ENCODE data around the gene LDB3. TPM values are rescaled to one million over a fixed set of nuclear protein-coding genes. Genes with fewer than 3 reads are reported as not detected.

Gene LDB3
- total and polyA plus RNA-seq, 5 experiments from 2014 or later: 0.08 to 0.29 TPM; not detected in 3

DNA sequence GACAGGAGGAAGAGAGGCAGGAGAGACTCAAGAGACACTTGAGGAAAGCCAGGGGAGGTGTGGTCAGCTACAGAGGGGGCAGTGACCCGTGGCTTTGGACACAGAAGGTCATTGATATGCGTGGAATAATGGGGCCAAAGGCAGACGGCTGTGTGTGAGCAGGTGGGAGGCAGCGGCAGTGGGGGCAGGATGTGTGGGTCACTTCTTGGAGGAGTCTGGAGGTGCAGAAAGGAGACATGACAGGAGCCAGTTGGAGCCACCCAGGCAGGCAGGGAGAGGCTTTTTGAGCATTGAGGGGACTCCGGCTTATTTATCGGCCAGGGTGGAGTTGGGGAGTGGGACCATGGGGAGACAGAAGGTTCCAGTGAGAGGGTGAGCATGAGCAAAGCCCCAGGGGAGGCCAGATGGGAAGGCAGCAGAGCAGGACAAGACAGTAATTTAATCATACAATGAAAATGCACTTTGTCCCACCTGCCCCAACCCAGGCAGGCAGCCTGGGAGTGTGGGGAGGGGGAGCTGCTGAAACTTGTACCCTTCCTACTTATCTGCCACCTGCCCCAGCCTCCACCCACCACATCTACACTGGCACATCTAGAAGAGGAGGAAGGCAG is 5.0 kb downstream of the LDB3 start:
- Mint-ChIP-seq H3K4me3 (no peak overlapping the region), H3K9me3 (no peaks in the 10 kb centered on the region), H3K4me1 (no peaks in the 10 kb centered on the region), H3K27ac (no peak overlapping the region), H3K27me3 (no peaks in the 10 kb centered on the region), H3K36me3 (no peaks in the 10 kb centered on the region)
- no peak for ATAC-seq
- POLR2A ChIA-PET: no interaction called here
- no peak for DNase-seq

DNA sequence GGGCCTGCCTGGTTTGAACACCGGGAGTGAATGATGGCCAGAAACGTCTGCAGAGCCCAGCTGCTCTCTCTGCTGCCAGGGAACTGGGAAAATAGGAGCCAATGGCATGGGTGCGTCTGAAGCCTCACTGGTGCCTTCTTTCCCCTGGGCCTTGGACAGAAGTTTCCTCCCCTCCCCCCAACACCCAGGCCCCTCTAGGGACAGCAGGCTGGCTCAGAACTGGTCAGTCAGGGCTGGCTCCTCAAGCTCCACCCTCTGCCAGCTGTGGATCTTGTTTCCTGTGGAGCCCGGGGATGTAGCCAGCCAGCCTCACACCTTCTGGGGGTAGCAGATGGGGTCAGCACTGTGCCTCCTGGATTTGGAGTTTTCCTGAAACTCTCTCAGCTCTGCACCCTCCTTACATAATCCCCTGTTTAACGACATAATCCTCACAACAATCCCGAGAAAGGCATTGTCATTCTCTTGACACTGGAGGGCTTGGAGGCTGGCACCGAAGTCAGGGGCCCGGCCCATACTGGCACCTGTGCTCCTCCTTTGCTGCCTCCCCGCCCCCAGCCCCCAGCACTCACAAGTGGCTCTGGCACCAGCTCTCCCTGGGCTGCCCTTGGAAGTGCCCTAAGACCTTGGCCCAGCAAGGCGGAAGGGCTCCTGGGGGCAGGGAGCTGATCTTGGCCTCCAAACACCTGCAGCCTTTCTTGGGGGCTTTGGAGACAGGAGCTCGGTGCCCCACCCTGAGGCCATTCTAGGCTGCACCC is 5.7 kb downstream of the LDB3 start:
- DNase-seq (no peak), ATAC-seq (no peak)
- Mint-ChIP-seq H3K27ac (peak overlapping the region in 1 of 10 donors; percentile 11), H3K27me3 (no peaks in the 10 kb centered on the region), H3K4me1 (peaks cover 0 to 2% (median 0%) of the 10 kb centered on the region in 4 donors), H3K9me3 (no peaks in the 10 kb centered on the region), H3K36me3 (no peaks in the 10 kb centered on the region), H3K4me3 (no peak overlapping the region)
- POLR2A ChIA-PET: no interaction called here

DNA sequence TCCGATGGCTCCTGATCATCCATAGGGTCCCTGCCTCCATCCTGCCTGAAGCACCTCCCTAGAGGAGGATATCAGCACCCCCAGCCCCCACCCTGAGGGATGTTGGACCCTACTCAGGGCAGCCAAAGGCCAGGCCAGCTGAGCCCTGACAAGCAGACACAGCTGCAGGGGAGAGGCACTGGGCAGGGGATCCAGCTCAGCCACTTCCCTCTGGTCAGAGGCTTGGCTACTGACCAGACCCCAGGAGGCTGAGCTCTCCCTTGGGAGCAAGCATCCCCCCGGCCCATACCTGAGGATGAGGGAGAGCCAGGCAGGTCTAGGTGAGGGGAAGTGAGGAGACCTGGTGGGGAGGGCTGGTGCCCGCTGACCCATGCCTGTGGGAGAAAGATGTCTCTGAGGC is 6.6 kb downstream of the LDB3 start:
- Mint-ChIP-seq H3K9me3 (no peaks in the 10 kb centered on the region), H3K36me3 (no peaks in the 10 kb centered on the region), H3K27ac (no peak overlapping the region), H3K4me3 (no peak overlapping the region), H3K27me3 (peaks cover 0 to 1% (median 0%) of the 10 kb centered on the region in 5 donors), H3K4me1 (peaks cover 0 to 4% (median 0%) of the 10 kb centered on the region in 4 donors)
- POLR2A ChIA-PET: no interaction called here
- no peak for ATAC-seq
- DNase-seq: no peak

DNA sequence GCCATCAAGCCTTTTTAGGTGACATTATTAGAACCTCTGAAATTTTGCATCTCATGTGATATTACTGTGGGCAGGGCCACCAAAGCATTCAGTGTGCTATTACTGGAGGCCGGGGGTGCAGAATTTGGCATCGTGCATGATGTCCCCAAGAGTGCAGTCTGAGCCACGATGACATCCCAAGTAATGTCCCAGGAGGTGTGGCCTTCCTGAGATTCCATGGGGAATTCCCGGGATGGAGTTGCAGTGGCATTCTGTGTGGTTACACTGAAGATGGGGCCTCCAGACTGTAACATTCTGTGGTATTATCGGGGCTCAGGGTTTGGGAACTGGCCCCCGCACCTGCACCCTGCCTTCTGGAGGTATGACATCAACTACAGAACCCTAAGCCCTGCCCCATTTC is 9.1 kb downstream of the LDB3 start:
- no peak for DNase-seq
- POLR2A ChIA-PET: no interaction called here
- H3K4me1 Mint-ChIP-seq: peaks cover 0 to 4% (median 0%) of the 10 kb centered on the region in 4 donors
- no peak overlapping the region for H3K4me3 Mint-ChIP-seq
- H3K9me3 Mint-ChIP-seq: no peaks in the 10 kb centered on the region
- no peak overlapping the region for H3K27ac Mint-ChIP-seq
- H3K27me3 Mint-ChIP-seq: peaks cover 0 to 4% (median 0%) of the 10 kb centered on the region in 5 donors
- H3K36me3 Mint-ChIP-seq: no peaks in the 10 kb centered on the region
- ATAC-seq: no peak

DNA sequence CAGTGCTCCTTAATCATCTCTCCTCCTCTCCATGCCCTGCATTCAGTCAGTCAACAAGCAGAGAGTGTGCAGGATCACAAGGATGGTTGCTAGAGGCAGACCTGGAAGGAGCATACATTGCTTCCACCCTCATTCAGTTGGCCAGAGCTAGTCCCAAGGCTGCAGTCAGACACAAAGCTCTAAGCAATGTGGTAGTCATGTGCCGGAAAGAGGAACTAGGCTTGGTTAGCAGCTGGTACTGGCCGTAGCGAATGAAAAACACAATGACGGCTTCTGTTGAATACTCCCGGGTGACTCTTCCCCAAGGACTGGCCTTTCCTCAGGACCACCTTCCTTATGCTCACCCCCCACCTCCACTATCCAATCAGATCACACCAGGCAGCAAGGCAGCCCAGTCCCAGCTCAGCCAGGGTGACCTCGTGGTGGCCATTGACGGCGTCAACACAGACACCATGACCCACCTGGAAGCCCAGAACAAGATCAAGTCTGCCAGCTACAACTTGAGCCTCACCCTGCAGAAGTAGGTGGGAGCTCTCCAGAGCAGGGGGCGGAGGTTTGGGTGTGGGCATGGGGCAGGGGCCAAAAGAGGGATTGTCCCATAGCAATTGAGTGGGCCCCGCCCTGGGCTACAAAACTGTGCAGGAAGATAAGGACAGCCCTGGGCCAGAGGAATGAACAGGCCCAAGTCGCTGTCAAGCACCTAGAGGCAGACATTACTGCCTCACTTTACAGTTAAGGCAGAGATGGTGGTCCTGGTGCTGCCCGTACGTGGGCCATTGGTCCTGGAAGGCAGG is 10.9 kb downstream of the LDB3 start:
- ATAC-seq: no peak
- Mint-ChIP-seq H3K9me3 (no peaks in the 10 kb centered on the region), H3K36me3 (no peaks in the 10 kb centered on the region), H3K4me3 (no peak overlapping the region), H3K27me3 (peaks cover 0 to 7% (median 0%) of the 10 kb centered on the region in 5 donors), H3K27ac (peak overlapping the region in 2 of 10 donors; percentile 3 to 33), H3K4me1 (peaks cover 0 to 4% (median 0%) of the 10 kb centered on the region in 4 donors)
- POLR2A ChIA-PET: no interaction called here
- DNase-seq: no peak

DNA sequence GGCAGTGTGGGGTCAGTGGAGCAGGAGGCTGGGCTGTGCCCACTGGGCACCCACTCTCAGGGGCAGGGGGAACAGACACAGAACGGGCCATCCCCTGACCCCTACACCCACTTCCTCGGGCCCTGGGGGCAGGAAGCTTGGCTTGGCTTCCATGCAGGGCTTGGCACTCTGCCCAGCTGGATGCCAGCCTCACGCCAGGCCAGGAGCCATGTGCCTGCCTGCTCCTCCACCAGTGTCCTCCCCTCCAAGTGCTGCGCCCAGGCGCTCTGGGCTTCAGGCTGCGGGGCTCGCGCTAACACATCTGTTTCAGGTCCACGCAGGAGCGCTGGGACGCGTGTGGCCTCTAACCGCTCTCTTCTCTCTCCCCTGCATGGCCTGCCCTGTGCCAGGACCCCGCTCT is 12.7 kb downstream of the LDB3 start:
- Mint-ChIP-seq H3K36me3 (no peaks in the 10 kb centered on the region), H3K4me1 (peaks cover 0 to 4% (median 0%) of the 10 kb centered on the region in 4 donors), H3K27me3 (peaks cover 0 to 13% (median 4%) of the 10 kb centered on the region in 5 donors), H3K27ac (no peak overlapping the region), H3K4me3 (no peak overlapping the region), H3K9me3 (no peaks in the 10 kb centered on the region)
- ATAC-seq (no peak), DNase-seq (no peak)
- POLR2A ChIA-PET: no interaction called here

DNA sequence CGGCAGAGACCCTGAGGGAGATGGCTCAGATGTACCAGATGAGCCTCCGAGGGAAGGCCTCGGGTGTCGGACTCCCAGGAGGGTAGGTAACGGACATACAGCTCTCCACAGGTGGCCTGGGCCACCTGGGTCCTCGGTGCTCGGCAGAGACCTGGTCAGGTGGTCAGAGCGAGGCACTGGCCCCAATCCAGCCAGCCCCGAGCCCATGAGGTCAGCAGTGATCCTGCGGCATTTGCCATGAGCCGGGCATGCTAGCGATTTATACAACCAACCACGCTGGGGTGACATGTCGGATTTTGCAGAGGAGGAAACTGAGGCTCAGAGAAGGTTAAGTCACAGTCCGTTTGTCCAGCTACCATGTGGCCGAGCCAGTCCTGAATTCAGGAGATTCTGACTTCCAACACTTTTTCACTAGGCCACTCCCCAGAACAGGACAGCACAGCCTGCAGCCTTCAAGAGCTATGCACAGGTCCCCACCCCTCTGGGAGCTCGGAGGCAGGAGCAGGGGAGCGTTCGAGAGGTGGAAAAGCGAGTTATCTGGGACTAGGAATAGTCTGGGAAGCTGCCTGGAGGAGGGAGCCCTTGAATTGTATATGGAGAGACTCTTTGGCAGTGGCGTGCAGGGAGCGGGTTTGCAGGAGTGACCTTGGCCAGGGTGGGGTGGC is 13.5 kb downstream of the LDB3 start:
- ATAC-seq (no peak), DNase-seq (no peak)
- no peak overlapping the region for H3K4me3 Mint-ChIP-seq

DNA sequence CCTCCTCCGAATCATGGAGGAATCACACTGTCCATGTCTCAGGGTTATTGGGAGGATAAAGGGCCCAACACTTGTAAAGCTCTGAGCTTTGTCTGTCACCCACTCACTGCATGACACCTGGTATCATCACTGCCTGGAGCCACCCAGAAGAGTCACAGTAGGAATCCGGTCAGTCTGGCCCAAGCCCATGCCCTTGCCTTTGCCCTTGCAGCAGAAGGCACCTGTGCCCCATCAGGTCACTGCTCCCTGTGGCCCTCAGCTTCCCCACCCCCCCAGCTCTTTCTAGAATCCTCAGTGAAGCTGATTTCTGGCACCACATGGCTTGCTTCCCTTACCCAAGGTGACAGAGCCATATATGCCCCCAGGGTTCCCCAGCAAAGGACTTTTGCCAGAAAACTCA is 14.4 kb downstream of the LDB3 start:
- Mint-ChIP-seq H3K36me3 (no peaks in the 10 kb centered on the region), H3K27me3 (peaks cover 0 to 13% (median 4%) of the 10 kb centered on the region in 5 donors), H3K4me1 (peaks cover 0 to 4% (median 0%) of the 10 kb centered on the region in 4 donors), H3K27ac (no peak overlapping the region), H3K9me3 (no peaks in the 10 kb centered on the region), H3K4me3 (no peak overlapping the region)
- no peak for ATAC-seq
- POLR2A ChIA-PET: interaction anchor here (0.7 kb wide), 1 partner anchor 324 kb away, joined by 3 read pairs; no protein-coding TSS in a partner anchor
- DNase-seq: no peak

More for the DNA sequence above, 13.5 kb downstream of the LDB3 start:
- Mint-ChIP-seq H3K27me3 (peaks cover 0 to 13% (median 4%) of the 10 kb centered on the region in 5 donors), H3K9me3 (no peaks in the 10 kb centered on the region), H3K36me3 (no peaks in the 10 kb centered on the region), H3K27ac (no peak overlapping the region), H3K4me1 (peaks cover 0 to 4% (median 0%) of the 10 kb centered on the region in 4 donors)
- POLR2A ChIA-PET: interaction anchor here (0.7 kb wide), 1 partner anchor 325 kb away, joined by 3 read pairs; no protein-coding TSS in a partner anchor

DNA sequence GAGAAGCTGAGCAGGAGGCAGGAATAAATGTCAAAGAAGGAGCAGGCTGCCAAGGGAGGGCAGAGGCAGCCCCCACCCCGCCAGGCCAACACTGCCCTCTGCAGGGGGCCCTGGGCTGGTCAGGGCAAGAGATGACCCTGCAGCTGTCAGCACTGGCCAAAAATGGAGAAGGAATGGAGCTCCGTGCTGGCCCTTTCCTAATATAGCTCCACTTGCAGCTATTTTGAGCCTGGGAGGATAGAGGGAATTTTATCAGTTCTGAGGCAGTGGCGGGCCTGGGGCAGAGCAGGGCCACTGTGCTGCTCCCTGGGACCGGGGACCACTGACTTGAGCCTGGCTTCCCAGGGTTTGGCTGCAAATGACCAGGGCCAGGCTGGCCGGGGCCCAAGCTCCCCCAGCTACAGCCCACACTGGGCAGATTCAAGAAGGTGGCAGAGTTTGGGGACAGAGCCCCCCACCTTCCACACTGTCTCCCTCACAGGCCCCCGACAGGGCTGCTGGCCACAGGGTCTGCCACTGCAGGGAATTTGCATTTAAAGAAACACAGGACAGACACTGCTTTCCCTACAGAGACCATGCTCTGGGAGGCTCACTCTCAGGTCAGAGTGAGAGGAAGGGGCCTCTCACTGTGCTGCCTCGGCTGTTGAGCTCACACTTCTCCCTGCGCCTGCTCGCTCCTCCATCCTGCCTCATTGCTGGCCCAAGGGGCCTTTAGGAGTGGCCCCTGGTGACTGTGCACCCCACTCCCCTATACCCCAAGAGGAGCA is 16.2 kb downstream of the LDB3 start:
- POLR2A ChIA-PET: interaction anchor here (0.5 kb wide), 1 partner anchor 255 kb away, joined by 5 read pairs; no protein-coding TSS in a partner anchor

DNA sequence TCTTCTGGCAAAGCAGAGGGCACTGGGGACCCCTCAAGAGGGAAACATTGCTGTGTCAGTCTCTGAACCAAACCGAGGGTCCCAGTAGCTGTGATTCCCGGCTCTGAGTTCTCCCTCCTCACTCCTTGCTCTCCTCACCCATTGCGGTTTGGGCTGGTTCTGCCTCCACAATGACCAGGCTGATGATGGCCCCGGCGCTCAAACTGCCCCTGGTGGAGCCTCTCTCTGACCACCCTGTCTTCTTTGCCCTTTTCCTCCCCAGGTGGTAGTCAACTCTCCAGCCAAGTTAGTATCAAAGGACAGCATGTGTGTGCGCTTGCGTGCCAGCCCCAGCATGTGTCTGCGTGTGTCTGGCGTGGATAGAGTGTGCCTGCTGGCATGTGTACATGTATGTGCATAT is 17.1 kb downstream of the LDB3 start:
- H3K4me3 Mint-ChIP-seq: no peak overlapping the region

More for the DNA sequence above, 16.2 kb downstream of the LDB3 start:
- Mint-ChIP-seq H3K4me1 (peaks cover 0 to 13% (median 4%) of the 10 kb centered on the region in 4 donors), H3K9me3 (no peaks in the 10 kb centered on the region), H3K4me3 (no peak overlapping the region), H3K36me3 (no peaks in the 10 kb centered on the region), H3K27ac (peak overlapping the region in 1 of 10 donors; percentile 52), H3K27me3 (peaks cover 0 to 13% (median 4%) of the 10 kb centered on the region in 5 donors)
- DNase-seq (no peak), ATAC-seq (no peak)

DNA sequence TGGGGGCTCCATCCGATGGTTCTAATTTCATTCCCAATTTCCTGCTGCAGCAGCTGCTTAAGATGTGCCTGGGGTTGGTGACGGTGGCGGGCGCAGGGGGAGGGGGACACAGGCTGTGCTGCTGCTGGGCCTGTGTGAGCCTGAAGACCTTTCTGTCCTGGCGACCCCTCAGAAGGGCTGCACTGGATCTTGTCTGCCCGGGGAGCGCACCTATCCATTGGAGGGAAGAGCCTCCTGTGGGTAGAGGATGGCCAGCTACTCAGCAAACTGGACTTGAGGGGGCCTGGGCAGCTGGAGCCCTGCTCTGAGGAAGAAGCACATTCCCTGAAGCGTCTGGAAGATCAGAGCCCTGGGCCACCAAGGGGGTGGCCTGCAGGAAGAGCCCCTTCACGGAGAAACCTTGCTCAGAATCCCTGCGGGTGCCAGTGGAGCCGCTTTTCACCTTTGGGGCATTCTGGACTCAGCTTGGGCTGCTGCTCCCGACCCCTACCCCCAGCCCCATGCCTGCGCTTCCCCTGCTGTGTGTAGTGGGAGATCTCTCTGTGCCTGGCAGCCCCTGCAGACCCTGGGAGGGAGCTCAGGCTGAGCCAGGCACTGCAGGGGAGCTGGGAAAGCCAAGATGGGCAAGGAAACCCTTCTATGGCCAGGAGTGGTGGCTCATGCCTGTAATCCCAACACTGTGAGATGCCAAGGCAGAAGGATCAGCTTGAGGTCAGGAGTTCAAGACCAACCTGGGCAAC is 17.8 kb downstream of the LDB3 start:
- Mint-ChIP-seq H3K4me1 (peaks cover 0 to 13% (median 4%) of the 10 kb centered on the region in 4 donors), H3K9me3 (no peaks in the 10 kb centered on the region), H3K27ac (no peak overlapping the region), H3K36me3 (no peaks in the 10 kb centered on the region), H3K4me3 (no peak overlapping the region), H3K27me3 (peaks cover 0 to 11% (median 8%) of the 10 kb centered on the region in 5 donors)
- DNase-seq: no peak
- POLR2A ChIA-PET: interaction anchor here (0.7 kb wide), 1 partner anchor 213 kb away, joined by 4 read pairs; no protein-coding TSS in a partner anchor
- ATAC-seq: no peak

More for the DNA sequence above, 17.1 kb downstream of the LDB3 start:
- H3K4me1 Mint-ChIP-seq: peaks cover 0 to 13% (median 4%) of the 10 kb centered on the region in 4 donors
- H3K36me3 Mint-ChIP-seq: no peaks in the 10 kb centered on the region
- DNase-seq: no peak
- no peak for ATAC-seq
- H3K27me3 Mint-ChIP-seq: peaks cover 0 to 11% (median 7%) of the 10 kb centered on the region in 5 donors
- no peaks in the 10 kb centered on the region for H3K9me3 Mint-ChIP-seq
- H3K27ac Mint-ChIP-seq: no peak overlapping the region
- POLR2A ChIA-PET: no interaction called here

Measured in naive thymus-derived CD8-positive, alpha-beta T cell (primary cell).